A549 (cell line): Measurements from ENCODE around the gene OTULIN.

Experiments
- CTCF ChIP-seq: fragments of >200 bp; sonication (Bioruptor Twin); formaldehyde crosslinking; IDR thresholded peaks from 3 replicates; pipeline ENCODE4 v1.5.1; 2016
- EP300 ChIP-seq, 2 experiments: fragments of >200 bp; sonication (Bioruptor Twin); formaldehyde crosslinking; IDR thresholded peaks; 2 replicates in 1 of 2; 3 replicates in 1 of 2; pipeline ENCODE4 v1.6.1; 2016 to 2017
- HDAC2 ChIP-seq: fragments of 200-600 bp; sonication (generic); IDR thresholded peaks from 2 replicates; pipeline ENCODE4 v1.6.1; 2016
- POLR2A ChIP-seq: IDR thresholded peaks from 2 replicates; pipeline ENCODE4 v1.6.1; 2012; ENCODE audit warnings: mild to moderate bottlenecking, low read length

- no peak for TF ChIP-seq EP300 (IDR thresholded peaks at IDR 0.05)
- TF ChIP-seq POLR2A: no peak
- no peak for TF ChIP-seq CTCF
- no peak for TF ChIP-seq HDAC2
Measured at GRCh38 chr5:14672082-14672481, 7.6 kb downstream of the OTULIN start.
